Endodermal cell (in vitro differentiated cells): Measurements from ENCODE around the gene RNFT2. TPM values are rescaled to one million over a fixed set of nuclear protein-coding genes. Genes with fewer than 3 reads are reported as not detected.

Source experiments
- DNase-seq: peaks from one replicate; pipeline ENCODE4 v3.0.0-alpha.2; 2017
- H3K27ac ChIP-seq: 2 replicates; pipeline ENCODE4 v1.5.1; 2013; ENCODE audit warnings: mild to moderate bottlenecking, low read depth, low read length, moderate library complexity
- H3K27me3 ChIP-seq: 2 replicates; pipeline ENCODE4 v1.6.1; 2013; ENCODE audit warnings: mild to moderate bottlenecking, low read length, moderate library complexity; ENCODE audit not compliant: insufficient read depth, control insufficient read depth, poor library complexity, severe bottlenecking
- H3K36me3 ChIP-seq: 2 replicates; pipeline ENCODE4 v1.7.0; 2013; ENCODE audit warnings: mild to moderate bottlenecking, low read length, moderate library complexity; ENCODE audit not compliant: control insufficient read depth, insufficient read depth
- H3K4me1 ChIP-seq: one replicate; pipeline ENCODE4 v1.7.0; 2013; ENCODE audit warnings: low read length; ENCODE audit not compliant: control insufficient read depth, insufficient read depth
- H3K4me3 ChIP-seq: 2 replicates; pipeline ENCODE4 v1.5.1; 2013; ENCODE audit warnings: mild to moderate bottlenecking, low read length, moderate library complexity
- H3K9ac ChIP-seq: 2 replicates; pipeline ENCODE4 v1.6.1; 2013; ENCODE audit warnings: mild to moderate bottlenecking, low read length, moderate library complexity; ENCODE audit not compliant: poor library complexity, severe bottlenecking; ENCODE audit errors: extremely low read depth
- H3K9me3 ChIP-seq: 2 replicates; pipeline ENCODE4 v1.6.1; 2013; ENCODE audit warnings: mild to moderate bottlenecking, low read length, moderate library complexity; ENCODE audit not compliant: control insufficient read depth
- H3K27ac Mint-ChIP-seq: 2 replicates; pipeline ENCODE4 v1.8.0; 2020; ENCODE audit warnings: mixed read lengths
- H3K27me3 Mint-ChIP-seq: 2 replicates; pipeline ENCODE4 v1.8.0; 2021; ENCODE audit warnings: mild to moderate bottlenecking, mixed read lengths; ENCODE audit not compliant: insufficient read depth
- H3K36me3 Mint-ChIP-seq: 2 replicates; pipeline ENCODE4 v1.8.0; 2020; ENCODE audit warnings: low read depth, mixed read lengths
- H3K4me1 Mint-ChIP-seq: 2 replicates; pipeline ENCODE4 v1.8.0; 2020; ENCODE audit warnings: mixed read lengths
- H3K4me3 Mint-ChIP-seq: 2 replicates; pipeline ENCODE4 v1.8.0; 2020; ENCODE audit warnings: mild to moderate bottlenecking, moderate library complexity, mixed read lengths
- H3K9me3 Mint-ChIP-seq: 2 replicates; pipeline ENCODE4 v1.8.0; 2020; ENCODE audit warnings: mild to moderate bottlenecking, mixed read lengths
- WGBS, 2 experiments: methylation state at CpG; one replicate each; pipeline versions ENCODE4 v1.1.5 to v1.1.7; 2013; ENCODE audit warnings: missing lambda C conversion rate in 2 of 2, mixed read lengths in 1 of 2; ENCODE audit not compliant: insufficient coverage in 1 of 2, insufficient read length in 1 of 2; 5-methylcytosine and 5-hydroxymethylcytosine counted together
- long read RNA-seq, 4 experiments: library from polyadenylated mRNA in 2 of 4; library from RNA in 1 of 4; library from capped mRNA in 1 of 4; stranded (forward) in 3 of 4; unstranded in 1 of 4; transcript quantifications; one replicate each; pipeline ENCODE4 v2.0.0, GENCODE V29; 2020 to 2021; ENCODE audit warnings: inconsistent platforms in 1 of 4
- polyA plus RNA-seq, 2 experiments: library from polyadenylated mRNA; stranded (reverse); fragments of 50-300 nt; gene quantifications; one replicate each; pipeline ENCODE4 v1.2.3, GENCODE V29; 2013
- total RNA-seq, 2 donors: library from RNA; stranded (reverse); fragmentation: NEBNext Ultra II Directional in 1 of 2; extraction: Animal tissue kit (Norgen Biotek cat#: 25700) in 1 of 2; gene quantifications; 2 replicates in 1 of 2; 3 replicates in 1 of 2; pipeline ENCODE4 v1.2.1, GENCODE V29; 2021
- TF ChIP-seq, protein P1 (sequence below): fragments of 200-600 bp; sonication (generic); conservative IDR thresholded peaks from 2 replicates; pipeline ENCODE4 v1.5.0; 2021; ENCODE audit warnings: antibody characterized with exemption, mild to moderate bottlenecking

The RNFT2 gene, protein sequence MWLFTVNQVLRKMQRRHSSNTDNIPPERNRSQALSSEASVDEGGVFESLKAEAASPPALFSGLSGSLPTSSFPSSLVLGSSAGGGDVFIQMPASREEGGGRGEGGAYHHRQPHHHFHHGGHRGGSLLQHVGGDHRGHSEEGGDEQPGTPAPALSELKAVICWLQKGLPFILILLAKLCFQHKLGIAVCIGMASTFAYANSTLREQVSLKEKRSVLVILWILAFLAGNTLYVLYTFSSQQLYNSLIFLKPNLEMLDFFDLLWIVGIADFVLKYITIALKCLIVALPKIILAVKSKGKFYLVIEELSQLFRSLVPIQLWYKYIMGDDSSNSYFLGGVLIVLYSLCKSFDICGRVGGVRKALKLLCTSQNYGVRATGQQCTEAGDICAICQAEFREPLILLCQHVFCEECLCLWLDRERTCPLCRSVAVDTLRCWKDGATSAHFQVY
- total RNA-seq, result 10 to 100 TPM; 28.0 to 51.2 TPM
- 21.6 TPM for polyA plus RNA-seq (2013, experiment 1 of 2)
- 22.1 TPM for polyA plus RNA-seq (2013, experiment 2 of 2)
- long read RNA-seq, experiment 1, partial matches to known transcripts, result 0 of 1 reads
- long read RNA-seq, experiment 1, other reads (novel, unspliced or antisense), result 1 of 1 reads
- long read RNA-seq, experiment 2, partial matches to known transcripts, result 1 of 13 reads
- long read RNA-seq, experiment 2, other reads (novel, unspliced or antisense), result 12 of 13 reads
- long read RNA-seq, experiment 3, partial matches to known transcripts, result 2 of 6 reads
- long read RNA-seq, experiment 3, other reads (novel, unspliced or antisense), result 4 of 6 reads
- long read RNA-seq, experiment 4, partial matches to known transcripts, result 0 of 4 reads
- long read RNA-seq, experiment 4, other reads (novel, unspliced or antisense), result 4 of 4 reads

DNA sequence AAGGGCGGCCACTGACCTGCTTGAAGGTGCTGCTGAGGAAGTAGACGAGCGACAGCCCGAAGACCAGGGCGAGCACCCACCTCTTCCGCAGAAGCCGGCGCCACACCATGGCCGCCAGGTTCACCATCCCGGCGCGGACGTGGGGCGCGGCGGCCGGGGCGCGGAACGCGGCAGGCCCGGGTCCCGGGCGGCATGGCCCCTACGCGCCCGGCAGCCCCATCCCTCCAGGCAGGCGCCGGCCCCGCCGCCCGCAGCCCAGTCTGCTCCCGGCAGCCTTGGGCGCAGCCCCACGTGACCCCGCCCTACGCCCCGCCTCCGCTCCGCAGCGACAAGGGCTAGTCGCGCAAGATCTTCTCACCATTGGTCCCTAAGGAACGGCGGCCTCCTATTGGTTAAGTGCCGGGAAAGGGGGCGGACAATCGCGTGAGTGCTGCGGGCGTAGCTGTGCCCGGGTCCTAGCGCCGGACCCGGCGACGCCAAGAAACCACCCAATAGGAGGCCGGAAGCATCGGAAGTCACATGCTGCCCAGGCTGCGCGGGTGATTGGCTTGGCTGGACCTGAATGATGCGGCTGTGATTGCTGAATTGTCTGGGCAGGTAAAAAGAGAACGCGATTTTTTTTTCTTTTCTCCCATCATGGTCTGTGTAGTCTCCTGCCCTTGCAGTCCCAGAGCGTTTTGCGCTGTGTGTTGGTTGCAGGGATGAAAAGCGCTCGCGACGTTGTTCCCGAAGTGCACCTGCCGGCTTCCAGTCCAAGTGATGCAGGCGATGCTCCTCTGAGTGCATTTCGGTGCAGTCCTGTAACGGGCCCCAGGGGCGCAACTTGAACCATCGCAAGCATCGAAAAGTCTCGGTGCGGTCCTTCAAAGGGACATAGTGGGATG is at the start of gene RNFT2, which contains the start of gene SPRING1:
TSS of gene RNFT2 (plus strand) at position 542 of the 884 bp plus-strand sequence. CDS start 2,183 bp downstream, outside the sequence.
TSS of gene SPRING1 (minus strand) at position 296 of the 884 bp plus-strand sequence. CDS start at position 127, 169 bp downstream.
- WGBS, 2 experiments, result 0 to 1% methylated on average over 35 to 80 of the region's 80 CpGs
- no peak within 1 kb of the TSS for H3K27ac ChIP-seq

DNA sequence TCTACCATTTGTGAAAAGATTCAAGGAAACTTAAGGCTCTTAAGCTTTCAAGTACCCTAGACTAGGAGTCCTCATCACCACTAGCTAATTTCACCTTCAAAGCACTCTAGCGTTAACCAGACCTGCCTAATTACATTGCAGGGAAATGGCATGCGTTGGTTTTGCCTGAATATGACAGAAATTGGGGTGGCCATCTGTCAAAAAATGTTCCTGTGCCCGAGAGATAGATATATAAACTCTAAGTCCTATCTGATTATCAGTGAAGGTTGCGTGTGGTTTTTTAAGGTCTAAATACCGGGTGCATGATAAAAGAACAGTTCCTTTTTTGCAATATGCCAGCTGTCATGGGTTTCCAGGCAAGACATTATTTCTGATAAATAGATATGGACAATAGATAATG is 48.6 kb upstream of the RNFT2 start:
- H3K9me3 Mint-ChIP-seq, result peaks cover 2% of the 10 kb centered on the region
- peaks cover 20% of the 10 kb centered on the region for H3K4me1 Mint-ChIP-seq
- Histone ChIP-seq H3K9me3 (no peaks in the 10 kb centered on the region), H3K27ac (no peak overlapping the region), H3K27me3 (peaks cover 12% of the 10 kb centered on the region), H3K4me1 (no peaks in the 10 kb centered on the region), H3K4me3 (no peak overlapping the region), H3K36me3 (no peaks in the 10 kb centered on the region), H3K9ac (no peak overlapping the region)
- H3K27me3 Mint-ChIP-seq, result peaks cover 2% of the 10 kb centered on the region
- TF ChIP-seq, protein P1, sequence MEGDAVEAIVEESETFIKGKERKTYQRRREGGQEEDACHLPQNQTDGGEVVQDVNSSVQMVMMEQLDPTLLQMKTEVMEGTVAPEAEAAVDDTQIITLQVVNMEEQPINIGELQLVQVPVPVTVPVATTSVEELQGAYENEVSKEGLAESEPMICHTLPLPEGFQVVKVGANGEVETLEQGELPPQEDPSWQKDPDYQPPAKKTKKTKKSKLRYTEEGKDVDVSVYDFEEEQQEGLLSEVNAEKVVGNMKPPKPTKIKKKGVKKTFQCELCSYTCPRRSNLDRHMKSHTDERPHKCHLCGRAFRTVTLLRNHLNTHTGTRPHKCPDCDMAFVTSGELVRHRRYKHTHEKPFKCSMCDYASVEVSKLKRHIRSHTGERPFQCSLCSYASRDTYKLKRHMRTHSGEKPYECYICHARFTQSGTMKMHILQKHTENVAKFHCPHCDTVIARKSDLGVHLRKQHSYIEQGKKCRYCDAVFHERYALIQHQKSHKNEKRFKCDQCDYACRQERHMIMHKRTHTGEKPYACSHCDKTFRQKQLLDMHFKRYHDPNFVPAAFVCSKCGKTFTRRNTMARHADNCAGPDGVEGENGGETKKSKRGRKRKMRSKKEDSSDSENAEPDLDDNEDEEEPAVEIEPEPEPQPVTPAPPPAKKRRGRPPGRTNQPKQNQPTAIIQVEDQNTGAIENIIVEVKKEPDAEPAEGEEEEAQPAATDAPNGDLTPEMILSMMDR, result no peak
- H3K4me3 Mint-ChIP-seq, result no peak overlapping the region
- no peak for DNase-seq
- no peaks in the 10 kb centered on the region for H3K36me3 Mint-ChIP-seq
- no peak overlapping the region for H3K27ac Mint-ChIP-seq
- 89 to 91% methylated on average over 5 of the region's 5 CpGs for WGBS, 2 experiments

More for the DNA sequence above, at the start of gene RNFT2, which contains the start of gene SPRING1:
- peak within 1 kb of the TSS; percentile 91 for H3K27ac Mint-ChIP-seq
- H3K9me3 ChIP-seq, result no peaks in the 10 kb centered on the region
- H3K9ac ChIP-seq, result peak within 1 kb of the TSS; percentile 63
- peak within 1 kb of the TSS; percentile 79 for H3K4me3 Mint-ChIP-seq
- H3K4me1 ChIP-seq, result no peaks in the 10 kb centered on the region
- H3K27me3 Mint-ChIP-seq, result no peaks in the 10 kb centered on the region
- DNase-seq, result peak; percentile 100
- peaks cover 18% of the 10 kb centered on the region for H3K36me3 ChIP-seq
- peak within 1 kb of the TSS; percentile 98 for H3K4me3 ChIP-seq
- TF ChIP-seq, protein P1, result peak; percentile 57
- H3K36me3 Mint-ChIP-seq, result peaks cover 33% of the 10 kb centered on the region
- H3K27me3 ChIP-seq, result no peaks in the 10 kb centered on the region
- H3K4me1 Mint-ChIP-seq, result peaks cover 5% of the 10 kb centered on the region
- H3K9me3 Mint-ChIP-seq, result no peaks in the 10 kb centered on the region
